ENCODE data around the gene FOXC1.

FOXC1 gene

DNA sequence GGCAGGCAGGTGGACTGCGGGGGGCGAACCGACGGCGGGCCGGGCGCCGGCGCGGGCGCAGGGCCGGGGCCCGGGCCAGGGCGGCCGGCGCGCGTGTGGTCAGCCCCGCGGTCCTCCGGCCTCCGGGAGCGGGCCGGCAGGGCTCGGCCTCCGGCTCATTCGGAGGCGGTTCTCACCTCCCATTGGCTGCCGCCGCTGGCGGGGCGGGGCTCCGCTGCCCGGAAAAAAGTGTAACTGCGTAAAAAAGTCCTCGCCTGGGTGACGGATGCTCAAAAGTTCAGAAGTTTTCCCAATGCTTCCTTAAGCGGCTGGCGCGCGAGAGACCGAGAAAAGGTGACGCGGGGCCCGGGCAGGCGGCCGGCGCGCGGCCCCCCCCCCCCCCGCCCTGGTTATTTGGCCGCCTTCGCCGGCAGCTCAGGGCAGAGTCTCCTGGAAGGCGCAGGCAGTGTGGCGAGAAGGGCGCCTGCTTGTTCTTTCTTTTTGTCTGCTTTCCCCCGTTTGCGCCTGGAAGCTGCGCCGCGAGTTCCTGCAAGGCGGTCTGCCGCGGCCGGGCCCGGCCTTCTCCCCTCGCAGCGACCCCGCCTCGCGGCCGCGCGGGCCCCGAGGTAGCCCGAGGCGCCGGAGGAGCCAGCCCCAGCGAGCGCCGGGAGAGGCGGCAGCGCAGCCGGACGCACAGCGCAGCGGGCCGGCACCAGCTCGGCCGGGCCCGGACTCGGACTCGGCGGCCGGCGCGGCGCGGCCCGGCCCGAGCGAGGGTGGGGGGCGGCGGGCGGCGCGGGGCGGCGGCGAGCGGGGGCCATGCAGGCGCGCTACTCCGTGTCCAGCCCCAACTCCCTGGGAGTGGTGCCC, at the start of gene FOXC1:
TSS of gene FOXC1 (plus strand) at position 268 of the 849 bp plus-strand sequence. CDS start at position 799, 531 bp downstream.
- DNase-seq, result peak; percentile 89 to 94 (median 91)

DNA sequence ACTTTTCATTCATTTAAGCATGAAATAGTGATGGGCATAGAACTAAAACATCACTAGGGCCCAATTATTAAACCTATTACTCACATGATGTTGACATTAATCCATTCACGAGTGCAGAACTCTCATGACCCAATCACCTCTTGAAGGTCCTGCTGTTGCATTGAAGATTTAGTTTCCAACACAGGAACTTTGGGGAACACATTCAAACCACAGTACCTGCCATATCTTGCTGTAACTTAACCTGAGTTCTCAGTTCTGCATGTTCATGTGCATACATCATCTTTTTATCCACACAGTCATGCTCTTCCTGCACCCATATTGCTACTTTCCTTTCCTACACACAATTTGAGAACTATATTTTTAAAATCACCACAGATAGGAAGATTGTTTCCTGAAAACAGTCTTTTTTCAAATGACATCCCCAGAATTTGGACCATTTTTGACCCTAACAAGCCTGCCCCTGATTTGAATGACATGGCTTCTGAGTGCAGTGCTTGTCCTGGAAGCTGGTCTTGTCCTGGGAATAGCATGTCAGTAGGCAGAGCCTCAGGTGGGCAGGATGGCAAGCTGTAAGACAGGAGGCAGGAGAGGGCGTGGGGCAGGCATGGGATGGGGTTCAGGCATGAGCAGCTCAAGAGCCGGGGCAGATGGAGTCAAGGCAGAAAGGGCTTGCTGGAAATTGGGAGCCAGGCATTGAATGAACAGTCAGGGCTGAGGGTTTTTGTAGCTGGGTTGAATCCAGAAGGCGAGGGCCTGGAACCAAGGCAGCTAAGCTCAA, 49.2 kb upstream of the FOXC1 start:
- no peak for DNase-seq

DNA sequence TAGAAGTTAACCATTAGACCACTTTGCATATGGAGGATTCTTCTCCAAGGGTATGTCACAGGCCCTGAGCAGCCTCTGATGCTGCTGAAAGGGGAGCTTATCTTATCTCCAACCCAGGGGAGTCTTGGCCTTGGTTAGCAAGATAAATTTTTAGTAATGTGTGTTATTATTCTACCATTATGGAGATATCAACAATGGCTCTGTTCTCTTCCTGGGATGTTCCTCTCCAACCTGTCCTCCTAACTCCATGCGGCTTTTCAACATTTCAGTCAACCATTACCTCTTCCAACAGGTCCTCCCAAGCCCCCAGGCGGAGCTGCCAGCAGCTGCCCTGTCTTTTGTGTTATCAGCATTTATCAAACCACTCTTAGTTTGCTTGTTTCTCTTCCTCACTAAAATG, 48.4 kb upstream of the FOXC1 start:
- no peak for DNase-seq

DNA sequence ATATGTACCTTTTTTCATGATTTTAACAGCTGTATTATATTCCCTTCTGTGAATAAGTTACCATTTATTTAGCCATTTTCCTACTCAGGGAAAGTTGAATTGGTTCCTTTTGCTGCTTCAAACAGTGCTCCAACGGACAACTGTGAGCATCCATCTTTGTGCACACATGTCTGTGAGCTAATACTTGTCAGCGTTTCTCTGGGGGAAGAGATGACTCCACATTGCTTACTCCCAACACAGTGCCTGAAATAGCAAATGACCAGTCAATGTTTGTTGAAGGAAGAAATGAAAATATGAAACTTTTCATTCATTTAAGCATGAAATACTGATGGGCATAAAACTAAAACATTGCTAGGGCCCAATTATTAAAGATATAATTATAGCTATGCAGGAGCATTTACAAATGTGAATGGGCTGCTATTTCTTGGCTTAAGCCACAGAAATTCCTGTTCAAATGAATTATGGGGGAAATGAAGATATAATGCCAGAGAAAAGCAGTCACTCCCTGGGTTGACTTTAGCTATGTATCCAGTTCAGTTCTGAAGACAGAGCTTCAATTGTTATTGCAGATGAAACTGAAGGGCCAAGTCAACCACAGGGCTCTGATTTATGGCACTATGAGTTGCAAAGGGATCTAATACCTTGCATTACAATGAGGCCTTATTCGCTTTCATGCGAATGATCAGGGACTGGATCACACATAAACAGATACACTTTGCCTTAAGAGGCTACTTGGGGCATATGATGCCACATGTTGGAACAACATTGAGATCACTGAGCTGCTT, 47.4 kb upstream of the FOXC1 start:
- no peak for DNase-seq

DNA sequence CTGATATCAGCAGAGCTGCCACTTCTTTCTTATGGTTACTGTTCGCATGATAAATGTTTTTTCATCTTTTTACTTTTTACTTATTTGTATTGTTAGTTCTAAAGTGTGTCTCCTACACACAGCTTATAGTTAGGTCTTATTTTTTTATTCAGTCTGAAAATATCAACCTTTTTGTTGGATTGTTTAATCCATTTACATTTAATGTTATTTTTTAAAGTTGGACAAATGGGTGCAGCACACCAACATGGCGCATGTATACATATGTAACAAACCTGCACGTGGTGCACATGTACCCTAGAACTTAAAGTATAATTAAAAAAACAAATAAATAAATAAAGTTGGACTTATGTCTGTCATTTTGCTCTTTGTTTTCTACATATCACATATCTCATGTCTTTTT, 40.3 kb upstream of the FOXC1 start:
- DNase-seq, result no peak

DNA sequence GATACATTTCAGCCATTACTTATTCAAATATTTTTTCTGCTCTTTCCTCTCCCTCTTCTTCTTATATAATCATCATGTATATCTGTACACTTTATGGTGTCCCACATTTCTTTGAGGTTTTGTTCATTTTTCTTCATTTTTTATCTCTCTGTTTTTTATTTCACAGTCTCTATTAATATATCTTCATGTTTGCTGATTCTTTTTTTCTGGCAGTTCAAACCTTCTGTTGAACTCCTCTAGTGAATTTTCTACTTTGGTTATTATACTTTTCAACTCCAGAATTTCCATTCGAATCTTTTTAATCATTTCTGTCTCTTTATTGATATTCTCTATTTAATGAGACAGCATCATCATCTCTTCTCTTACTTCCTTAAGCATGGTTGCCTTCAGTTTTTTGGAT, 38.9 kb upstream of the FOXC1 start:
- DNase-seq, result no peak

DNA sequence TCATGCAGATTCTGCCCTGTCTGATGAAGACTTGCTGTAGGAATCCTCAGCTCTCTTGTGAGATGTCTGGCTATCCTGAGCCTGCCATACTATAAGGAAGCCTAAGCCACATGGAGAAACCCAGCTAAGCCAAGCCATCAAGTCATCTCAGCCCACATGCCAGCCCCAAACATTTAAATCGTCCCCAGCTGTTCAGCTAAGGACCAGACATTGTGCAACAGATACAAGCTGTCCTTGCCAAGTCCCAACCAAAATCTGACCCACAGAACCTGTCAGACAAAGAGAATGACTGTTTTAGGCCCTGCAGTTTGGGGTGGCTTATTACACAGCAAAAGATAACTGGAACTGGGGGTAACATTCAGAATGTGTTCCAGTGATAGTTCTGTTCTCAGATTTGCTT, 36.8 kb upstream of the FOXC1 start:
- DNase-seq, result no peak

DNA sequence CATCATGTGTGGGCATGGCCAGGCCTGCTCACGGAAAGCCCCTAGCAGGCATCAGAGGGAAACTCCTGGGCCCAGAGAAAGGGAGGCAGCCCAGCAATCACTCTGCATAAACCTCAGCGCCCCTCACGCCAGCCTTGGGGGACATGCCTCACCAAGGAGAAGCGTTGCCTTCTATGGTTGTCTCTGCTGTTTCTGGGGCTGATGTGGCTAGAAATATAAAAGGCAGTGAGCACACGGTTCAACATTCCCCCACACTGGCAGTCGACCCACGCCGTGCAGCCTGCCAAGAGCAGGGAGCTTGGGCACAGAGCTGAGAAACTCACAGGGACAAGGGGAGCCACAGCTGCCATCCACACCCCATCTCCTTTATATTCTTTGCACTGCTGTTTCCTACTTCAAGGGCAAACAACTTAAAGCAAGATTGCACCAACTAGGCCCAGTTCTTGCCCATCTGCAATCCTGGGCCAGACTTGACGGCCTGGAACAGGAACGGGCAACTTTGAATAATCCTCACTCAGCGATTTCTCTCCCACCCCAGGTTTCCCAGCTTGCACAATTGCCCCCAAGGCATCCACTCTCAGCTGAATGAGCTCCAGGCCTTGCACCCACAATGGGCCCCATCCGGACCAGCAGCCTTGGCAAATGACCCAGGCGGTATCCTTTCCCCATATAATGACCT, 35.5 kb upstream of the FOXC1 start:
- no peak for DNase-seq

DNA sequence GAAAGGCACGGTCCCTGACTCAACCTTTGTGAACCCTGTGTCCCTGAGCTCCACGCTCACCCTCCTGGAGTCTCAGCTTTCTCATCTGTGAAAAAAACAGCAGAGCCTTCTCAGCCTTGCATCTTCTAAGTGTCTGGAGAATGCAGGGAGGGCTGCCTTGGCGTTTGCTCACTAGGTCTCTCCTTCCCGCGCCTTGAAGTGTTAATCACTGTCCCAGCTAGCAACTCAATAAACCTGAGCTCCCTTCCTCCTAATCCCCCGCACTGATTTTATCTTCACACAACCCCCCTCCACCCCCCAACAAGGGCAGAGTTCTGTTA, 34.9 kb upstream of the FOXC1 start:
- no peak for DNase-seq

DNA sequence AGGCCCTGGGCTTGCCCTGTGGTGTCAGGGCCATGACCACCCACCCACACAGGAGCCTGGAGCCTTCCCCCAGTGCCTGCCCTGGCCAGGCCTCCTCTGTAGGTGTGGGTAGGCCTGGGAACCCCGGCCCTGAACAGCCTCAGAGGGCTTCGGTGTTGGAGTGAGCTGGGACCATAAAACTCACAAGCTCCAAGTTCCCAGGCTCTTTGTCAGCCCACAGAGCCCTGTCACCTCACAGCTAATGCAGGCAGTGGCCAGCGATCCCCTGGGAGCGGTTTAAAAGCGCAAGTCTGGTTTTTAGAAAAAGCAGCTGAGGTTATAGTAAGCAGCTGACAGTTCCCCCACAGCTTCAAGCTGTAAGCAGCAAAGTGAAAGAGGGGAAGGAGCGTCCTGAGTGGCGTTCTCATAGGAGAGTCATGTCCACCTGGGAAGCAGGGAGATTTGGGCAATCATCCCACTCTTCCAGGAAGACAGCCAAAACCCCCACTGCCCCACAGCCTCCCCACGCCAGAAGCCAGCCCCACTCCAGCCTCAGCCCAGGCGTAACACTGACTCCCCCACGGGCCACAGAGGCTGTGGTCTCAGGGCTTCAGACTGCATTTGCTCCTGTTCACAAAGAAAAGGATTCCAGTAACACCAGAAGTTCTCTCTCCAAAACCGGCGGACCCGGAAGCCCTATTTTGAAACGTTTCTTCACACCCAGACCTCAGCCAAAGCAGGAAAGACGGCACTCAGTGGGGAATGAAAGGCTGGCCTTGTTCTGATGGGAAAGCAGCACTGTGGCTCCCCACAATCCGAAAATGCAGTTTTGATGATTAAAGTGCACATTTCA, 34.3 kb upstream of the FOXC1 start:
- peak in 1 of 3 donors; percentile 8 for DNase-seq

DNA sequence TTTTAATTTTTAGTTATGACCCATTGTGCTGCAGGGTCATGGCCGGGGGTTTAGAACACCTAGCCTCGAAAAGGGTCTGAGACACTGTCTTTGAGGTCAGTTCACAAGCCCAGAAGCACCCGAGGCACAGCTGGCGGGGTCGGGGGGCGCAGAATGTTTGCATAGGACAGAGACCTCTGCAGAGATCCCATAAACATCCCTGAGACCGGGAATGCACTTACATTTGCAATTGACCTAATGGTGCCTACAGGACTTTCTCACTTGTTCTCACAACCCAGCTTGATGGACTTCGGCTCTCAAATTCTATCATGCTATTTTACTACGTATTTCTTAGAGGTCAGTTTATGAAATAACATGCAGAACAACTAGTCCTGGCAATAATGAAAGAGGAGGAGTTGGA, 33.5 kb upstream of the FOXC1 start:
- no peak for DNase-seq

DNA sequence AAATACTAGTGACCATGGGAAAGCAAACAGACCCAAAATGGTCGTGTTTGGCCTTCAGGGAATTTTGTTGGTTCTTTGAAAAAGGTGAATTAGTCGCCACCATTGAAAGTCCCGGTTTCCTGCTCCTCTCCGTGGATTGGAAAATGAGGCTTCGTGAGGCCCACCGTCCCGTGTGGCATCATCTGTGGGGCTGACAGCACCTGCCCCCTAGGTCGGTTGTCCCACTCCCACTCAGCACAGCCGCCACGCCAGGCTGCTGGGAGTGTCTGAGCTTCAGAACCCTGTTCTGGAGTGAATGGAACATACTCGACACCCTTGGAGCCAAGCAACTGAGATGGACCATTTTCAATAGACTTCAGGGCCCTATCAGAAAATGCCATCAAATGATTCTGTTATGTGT, 33.0 kb upstream of the FOXC1 start:
- no peak for DNase-seq

DNA sequence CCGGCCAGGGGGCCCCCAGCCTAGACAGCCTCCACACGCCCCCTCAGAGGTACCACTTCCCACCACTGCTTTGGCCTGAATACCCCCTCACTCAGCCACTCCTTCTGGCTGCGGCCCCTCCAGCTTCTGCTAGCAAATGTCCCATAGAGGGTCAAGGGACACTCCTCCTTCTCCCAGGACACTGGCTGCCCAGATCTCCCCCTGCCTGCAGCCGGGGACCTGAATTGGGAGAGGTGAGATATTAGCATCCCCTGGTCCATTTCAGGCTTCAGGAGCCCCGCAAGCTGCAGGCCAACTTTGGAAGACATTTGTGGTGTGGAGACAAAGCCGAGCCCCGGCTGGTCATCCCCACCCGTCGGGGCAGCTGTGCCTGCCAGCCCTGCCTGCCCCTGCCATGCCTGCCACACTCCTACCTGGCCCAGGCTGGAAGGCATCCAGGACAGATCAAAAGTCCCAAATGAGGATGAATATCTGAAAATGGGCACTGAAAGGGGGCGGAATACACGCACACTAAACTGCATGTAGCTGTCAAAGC, 32.5 kb upstream of the FOXC1 start:
- DNase-seq, result no peak

DNA sequence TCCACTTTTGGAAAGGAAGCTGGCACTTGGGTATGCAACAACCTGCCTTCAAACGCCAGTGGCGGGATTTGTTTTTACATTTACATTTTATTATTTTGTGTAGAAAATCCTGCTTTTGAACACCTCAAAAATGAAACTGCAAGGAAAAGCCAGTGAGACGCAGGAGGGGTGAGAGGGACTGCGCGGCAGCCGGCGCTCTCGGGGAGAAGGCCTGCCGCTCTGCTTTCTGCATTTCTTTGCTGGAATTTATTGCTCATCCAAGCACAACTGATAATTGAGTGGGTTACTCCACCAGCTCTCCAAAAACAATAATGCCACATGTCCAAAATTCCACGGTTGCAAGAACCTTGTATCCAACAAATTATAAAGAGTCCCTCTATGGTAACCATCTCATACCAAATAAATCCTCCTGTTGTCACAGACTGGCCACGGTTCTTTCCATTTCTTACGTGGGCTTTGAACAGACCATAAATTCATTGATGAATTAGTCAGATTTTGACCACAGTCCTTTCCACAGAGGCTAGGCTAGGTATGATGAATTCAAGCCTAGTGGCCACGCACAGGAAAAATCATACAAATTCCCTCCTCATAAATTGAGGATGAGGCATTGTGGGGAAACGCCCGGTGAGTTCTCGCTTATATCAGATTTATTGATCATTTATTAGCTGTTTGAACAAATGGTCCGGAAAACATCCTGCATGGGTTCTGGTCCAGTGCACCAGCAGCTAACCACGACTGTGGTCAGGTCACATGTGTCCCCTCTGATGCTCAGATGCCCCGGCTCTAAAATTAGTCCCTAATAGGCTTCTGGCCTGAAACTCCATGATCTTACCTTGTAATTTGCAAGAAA, 31.6 kb upstream of the FOXC1 start:
- DNase-seq, result no peak

DNA sequence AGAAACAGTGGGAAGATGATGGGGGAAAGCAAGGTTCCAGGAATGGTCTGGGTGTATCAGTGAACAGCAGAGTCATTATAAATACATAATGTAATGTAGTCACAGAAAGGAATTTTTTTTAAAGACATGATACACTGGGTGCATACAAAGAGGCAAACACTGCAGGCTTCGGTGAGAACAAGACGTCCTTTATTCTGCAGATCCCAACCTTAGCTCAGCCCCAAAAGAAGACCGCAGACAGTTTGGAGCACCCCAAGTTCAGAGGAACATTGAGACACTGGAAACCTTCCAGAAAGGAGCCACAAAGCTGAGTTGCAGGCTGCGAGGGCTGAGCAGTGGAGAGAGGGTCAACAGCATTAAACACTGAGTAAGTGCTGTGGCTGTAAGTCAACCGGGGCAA, 30.6 kb upstream of the FOXC1 start:
- no peak for DNase-seq

DNA sequence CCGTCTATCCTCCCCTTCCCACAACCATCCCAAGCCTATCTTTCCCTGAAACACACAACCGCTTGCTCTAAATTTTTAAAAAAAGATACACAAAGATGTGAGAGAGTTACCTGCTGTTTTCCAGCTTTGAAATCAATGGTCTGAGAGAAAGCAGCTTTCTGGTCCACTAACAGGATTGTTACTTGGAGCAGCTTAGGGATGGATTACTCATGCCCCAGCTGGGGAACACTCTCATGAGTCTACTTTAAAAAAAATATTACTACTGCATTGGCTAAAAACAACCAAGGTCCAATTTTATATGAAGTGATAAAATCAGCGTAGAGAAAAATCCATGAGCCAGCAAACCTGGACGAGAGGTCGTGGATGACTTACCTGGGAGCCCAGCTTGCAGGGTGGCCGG, 29.6 kb upstream of the FOXC1 start:
- DNase-seq, result no peak

DNA sequence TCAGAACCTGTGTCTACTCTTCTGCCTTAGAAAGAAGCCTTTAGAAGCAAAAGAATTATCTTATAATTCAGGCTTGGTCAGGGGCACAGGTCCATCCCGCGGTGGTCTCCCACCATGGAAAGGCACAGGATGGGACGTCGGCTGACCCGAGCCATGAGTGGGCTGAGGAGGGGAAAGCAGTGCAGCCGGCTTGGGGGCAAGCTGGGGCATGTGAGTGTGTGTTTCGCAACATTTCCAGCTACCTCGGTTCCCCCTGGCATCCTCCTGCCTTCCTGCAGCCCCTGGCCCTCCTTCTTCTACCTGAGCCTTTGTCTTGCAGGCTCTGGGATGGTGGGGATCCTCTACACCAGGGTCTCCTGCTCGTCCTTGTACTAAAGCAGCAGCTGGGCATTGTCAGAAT, 29.1 kb upstream of the FOXC1 start:
- DNase-seq, result no peak

DNA sequence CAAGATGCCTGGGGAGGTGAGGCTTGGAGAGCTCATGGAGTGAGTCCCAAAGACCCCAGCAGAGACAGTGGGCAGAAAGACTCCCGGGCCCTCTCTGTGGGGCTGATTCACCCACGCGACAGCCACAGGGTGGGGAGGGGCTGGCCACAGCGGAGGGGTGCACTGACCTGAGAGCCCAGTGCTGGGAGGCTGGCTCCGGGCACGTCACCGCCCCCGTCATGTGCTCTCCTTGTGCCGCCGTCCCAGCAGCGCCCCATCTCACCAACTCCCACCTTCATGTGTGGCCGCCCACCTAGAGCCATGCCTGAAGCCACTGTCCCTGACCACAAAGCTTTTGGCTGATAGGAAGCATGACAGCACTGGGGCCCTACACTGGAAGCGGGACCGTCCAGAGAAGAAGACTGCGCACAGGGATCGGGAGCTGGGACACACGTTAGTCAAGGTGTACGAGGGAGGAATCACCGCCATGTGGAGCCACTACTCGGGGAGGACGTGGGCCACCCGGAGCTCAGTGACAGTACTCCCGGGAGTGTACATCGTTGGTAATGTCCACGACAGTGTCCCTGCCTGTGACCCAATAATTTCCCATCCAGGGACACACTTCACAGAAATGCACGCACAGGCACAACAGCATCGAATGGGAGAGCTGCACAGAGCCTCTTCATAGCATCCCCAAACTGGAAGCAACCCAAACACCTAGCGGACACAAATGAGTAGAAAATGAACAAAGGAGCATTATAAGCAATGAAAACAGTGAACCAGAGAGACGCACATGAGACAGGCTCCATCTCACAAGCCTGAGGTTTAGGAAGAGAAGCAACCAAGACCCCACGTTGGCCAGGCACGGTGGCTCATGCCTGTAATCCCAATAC, 28.4 kb upstream of the FOXC1 start:
- DNase-seq, result no peak

DNA sequence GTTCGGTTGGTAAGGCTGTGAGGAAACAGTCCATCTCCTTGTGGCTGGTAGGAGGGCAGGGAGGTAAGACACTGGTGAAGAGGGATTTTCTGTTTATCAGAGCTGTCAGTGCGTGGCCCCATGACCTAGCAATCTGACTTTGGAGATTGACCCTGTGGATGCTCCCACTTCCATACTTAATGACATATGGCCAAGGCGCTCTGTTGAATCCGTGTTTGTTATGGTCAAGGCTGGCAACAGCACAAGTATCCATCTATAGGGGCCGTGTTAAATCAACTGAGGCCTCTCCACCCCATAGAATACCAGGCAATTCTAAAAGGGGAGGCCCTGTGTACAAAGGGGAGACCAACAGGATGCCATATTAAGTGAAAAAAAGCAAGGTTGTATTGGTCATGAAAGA, 25.6 kb upstream of the FOXC1 start:
- no peak for DNase-seq
